Stimulated activated CD4-positive, alpha-beta T cell treated with anti-CD3 and anti-CD28 coated beads, Interleukin-1b, Interleukin-23, amount 100 ng/mL, for 24 hours (primary cell): Measurements from ENCODE around the gene TLX2.
A peak's percentile ranks its signal among the peaks of the same experiment; 100 is the strongest.
"Not testable (repeated sequence)": the region's sequence is repeated elsewhere in the genome, so short reads cannot be mapped to it uniquely, and the experiment has no call there.

ENCODE experiments used
- DNase-seq, 4 experiments: peaks; one replicate each; pipeline ENCODE4 v3.0.0-alpha.2; 2020; ENCODE audit warnings: low read depth in 4 of 4, low spot score in 1 of 4

TLX2 gene

GRCh38 chr2:74514368-74515270 lies at the start of gene TLX2:
Gene TLX2, plus strand, starts transcription at chr2:74514450. Its CDS starts 357 bp downstream, at chr2:74514807.
- DNase-seq = no peak

GRCh38 chr2:74470742-74471141 lies 43.5 kb upstream of the TLX2 start:
- DNase-seq = not testable (repeated sequence)

GRCh38 chr2:74471332-74472065 lies 42.8 kb upstream of the TLX2 start:
- DNase-seq = no peak

- DNase-seq = peak; percentile 94 to 98 (median 96)
Observed at GRCh38 chr2:74472086-74472944, 41.9 kb upstream of the TLX2 start, which contains the start of gene MRPL53. Gene MRPL53, minus strand, starts transcription at chr2:74472680. Its CDS starts 20 bp downstream, at chr2:74472660.

GRCh38 chr2:74472945-74473258 lies 41.3 kb upstream of the TLX2 start:
- no peak for DNase-seq

GRCh38 chr2:74474481-74474880 lies 39.8 kb upstream of the TLX2 start:
- no peak for DNase-seq

- no peak for DNase-seq
Observed at GRCh38 chr2:74474899-74475298, 39.4 kb upstream of the TLX2 start.

GRCh38 chr2:74481431-74481830 lies 32.8 kb upstream of the TLX2 start:
- no peak for DNase-seq

- DNase-seq = no peak
Observed at GRCh38 chr2:74481961-74482800, 32.1 kb upstream of the TLX2 start.

GRCh38 chr2:74482801-74483674 lies 31.2 kb upstream of the TLX2 start, which contains the start of the genes CCDC142 and TTC31:
Gene CCDC142, minus strand, starts transcription at chr2:74482998. Its CDS starts 161 bp downstream, at chr2:74482837.
Gene TTC31, plus strand, starts transcription at chr2:74483081. Its CDS starts 15 bp downstream, at chr2:74483096.
- DNase-seq = peak; percentile 81 to 91 (median 84)

- not testable (repeated sequence) for DNase-seq
Observed at GRCh38 chr2:74483675-74484164, 30.5 kb upstream of the TLX2 start.

- no peak for DNase-seq
Observed at GRCh38 chr2:74486141-74486540, 28.1 kb upstream of the TLX2 start.

- DNase-seq = no peak
Observed at GRCh38 chr2:74488643-74489481, 25.4 kb upstream of the TLX2 start.

GRCh38 chr2:74489906-74490305 lies 24.3 kb upstream of the TLX2 start:
- DNase-seq = no peak

GRCh38 chr2:74491648-74492544 lies 22.4 kb upstream of the TLX2 start:
- no peak for DNase-seq

- DNase-seq = no peak
Observed at GRCh38 chr2:74493546-74493945, 20.7 kb upstream of the TLX2 start.

GRCh38 chr2:74495440-74495839 lies 18.8 kb upstream of the TLX2 start:
- DNase-seq = no peak
